MM.1S (cell line): ENCODE data around the gene CHMP4A.

ENCODE experiments used
- DNase-seq: peaks from one replicate; pipeline ENCODE4 v3.0.0-alpha.2; 2015
- H2AFZ ChIP-seq: fragments of 300-600 bp; sonication (generic); 2 replicates; pipeline ENCODE4 v1.6.0; 2016; ENCODE audit warnings: antibody characterized with exemption, low read length
- H3F3A ChIP-seq: fragments of 300-600 bp; sonication (generic); 2 replicates; pipeline ENCODE4 v1.6.1; 2016; ENCODE audit warnings: mild to moderate bottlenecking, antibody characterized with exemption, low read length, moderate library complexity, mixed read lengths; ENCODE audit not compliant: insufficient read depth
- H3K27ac ChIP-seq: fragments of 300-600 bp; sonication (generic); 2 replicates; pipeline ENCODE4 v1.5.1; 2016; ENCODE audit warnings: mild to moderate bottlenecking, low read length
- H3K27me3 ChIP-seq: fragments of 300-600 bp; sonication (generic); replicated peaks from 2 replicates; pipeline ENCODE4 v1.6.0; 2016; ENCODE audit warnings: low read length; ENCODE audit not compliant: insufficient read depth
- H3K36me3 ChIP-seq: fragments of 300-600 bp; sonication (generic); replicated peaks from 2 replicates; pipeline ENCODE4 v1.6.1; 2016; ENCODE audit warnings: mild to moderate bottlenecking, low read length, mixed read lengths; ENCODE audit not compliant: insufficient read depth
- H3K4me1 ChIP-seq: fragments of 300-600 bp; sonication (generic); 2 replicates; pipeline ENCODE4 v1.6.1; 2016; ENCODE audit warnings: low read length, mixed read lengths
- H3K4me2 ChIP-seq: fragments of 300-600 bp; sonication (generic); 2 replicates; pipeline ENCODE4 v1.6.0; 2016; ENCODE audit warnings: low read depth, low read length
- H3K4me3 ChIP-seq: fragments of 300-600 bp; sonication (generic); 2 replicates; pipeline ENCODE4 v1.5.1; 2016; ENCODE audit warnings: low read length, mixed read lengths
- H3K79me2 ChIP-seq: fragments of 300-600 bp; sonication (generic); 2 replicates; pipeline ENCODE4 v1.6.1; 2016; ENCODE audit warnings: mixed run types, low read length, mixed read lengths
- H3K9ac ChIP-seq: fragments of 300-600 bp; sonication (generic); 2 replicates; pipeline ENCODE4 v1.6.1; 2016; ENCODE audit warnings: low read length, mixed read lengths
- H3K9me2 ChIP-seq: fragments of 300-600 bp; sonication (generic); replicated peaks from 2 replicates; pipeline ENCODE4 v1.6.1; 2016; ENCODE audit warnings: mild to moderate bottlenecking, low read length, mixed read lengths; ENCODE audit not compliant: insufficient read depth
- H3K9me3 ChIP-seq: fragments of 300-600 bp; sonication (generic); replicated peaks from 2 replicates; pipeline ENCODE4 v1.6.1; 2016; ENCODE audit warnings: mild to moderate bottlenecking, low read length, mixed read lengths; ENCODE audit not compliant: insufficient read depth
- H4K20me1 ChIP-seq: fragments of 300-600 bp; sonication (generic); 2 replicates; pipeline ENCODE4 v1.6.1; 2016; ENCODE audit warnings: mild to moderate bottlenecking, low read length, moderate library complexity, mixed read lengths; ENCODE audit not compliant: insufficient read depth
- EZH2 ChIP-seq: fragments of 300-600 bp; sonication (generic); optimal IDR thresholded peaks from 2 replicates; pipeline ENCODE3; 2017; ENCODE audit warnings: low read depth, mild to moderate bottlenecking, antibody characterized with exemption, low read length, mixed read lengths
- EZH2phosphoT487 ChIP-seq: fragments of 300-600 bp; sonication (generic); IDR thresholded peaks from 2 replicates; pipeline ENCODE4 v1.6.1; 2018; ENCODE audit warnings: antibody characterized with exemption, low read length
- TF ChIP-seq, protein P1 (sequence below): fragments of 300-600 bp; sonication (generic); IDR thresholded peaks from 2 replicates; pipeline ENCODE4 v1.5.1; 2016; ENCODE audit warnings: antibody characterized with exemption, low read length, mixed read lengths

CHMP4A gene

DNA sequence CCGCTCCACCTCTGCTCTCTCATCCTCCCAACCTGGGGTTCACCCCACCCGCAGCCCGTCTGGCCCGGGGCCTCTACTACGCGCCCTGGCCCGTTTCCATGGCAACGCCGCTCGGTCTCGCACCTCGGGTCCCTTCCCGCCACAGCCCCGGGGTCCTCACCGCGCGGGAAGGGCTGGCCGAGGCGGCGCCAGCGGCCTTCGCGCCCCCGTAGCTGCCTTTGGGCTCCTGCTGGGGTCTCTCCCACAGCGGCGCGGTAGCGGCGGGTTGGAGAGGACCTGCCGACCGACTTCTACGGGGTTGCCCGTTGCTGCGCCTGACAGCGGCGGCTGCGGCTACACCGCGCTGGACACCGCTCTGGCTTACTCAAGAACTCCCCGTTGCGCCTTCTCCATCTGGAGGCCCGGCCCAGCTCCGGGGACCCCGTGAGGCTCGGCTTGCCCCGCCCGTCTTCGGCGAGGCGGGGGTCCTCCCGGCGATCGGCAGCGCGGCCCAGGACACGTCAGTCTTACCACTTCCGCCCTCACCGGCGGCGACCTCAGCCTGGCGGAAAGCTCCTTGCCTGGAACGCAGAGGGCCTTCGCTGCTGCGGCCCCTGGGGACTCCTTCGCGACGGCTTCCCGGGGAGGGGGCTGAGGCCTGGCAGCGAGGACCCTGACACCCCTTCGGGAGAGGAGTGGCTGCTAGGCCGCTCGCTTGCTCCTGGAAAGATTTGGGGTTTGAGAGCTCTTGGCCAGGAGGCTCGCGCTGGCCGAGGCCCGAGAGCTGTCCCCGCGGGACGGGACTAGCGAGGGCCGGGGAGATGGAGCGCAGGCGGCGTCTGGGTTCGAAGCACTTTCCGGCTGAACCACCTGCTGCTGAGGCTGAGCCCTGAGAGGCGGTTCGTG, 17.9 kb downstream of the CHMP4A start, which contains the start of gene TM9SF1:
TM9SF1 (minus strand) TSS at position 256 of the 885 bp plus-strand sequence. CDS start 422 bp downstream, outside the sequence.
- peak within 1 kb of the TSS; percentile 70 for H2AFZ ChIP-seq
- H3K79me2 ChIP-seq: peaks cover 23% of the 10 kb centered on the region
- peak; percentile 72 for DNase-seq

DNA sequence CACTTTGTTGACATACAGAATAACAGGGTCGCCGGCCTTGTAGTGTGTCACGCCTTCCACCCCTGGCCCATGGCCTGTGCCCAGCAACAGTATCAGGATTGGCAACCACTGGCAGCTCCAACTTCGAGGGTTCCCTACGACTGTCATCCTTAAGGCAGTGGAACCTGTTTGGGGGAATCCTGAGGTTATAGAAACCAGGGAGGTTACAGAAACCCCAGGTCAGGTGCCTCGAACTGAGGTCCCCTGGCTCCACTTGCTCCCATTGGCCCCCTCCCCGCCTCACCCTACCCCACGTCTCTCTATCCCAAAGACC, 18.5 kb downstream of the CHMP4A start:
- peaks cover 5% of the 10 kb centered on the region; the same call in 1 of the 2 replicates for H3K4me1 ChIP-seq
- peak overlapping the region; percentile 80 for H3K4me3 ChIP-seq
- H3K27me3 ChIP-seq: no peaks in the 10 kb centered on the region
- H3F3A ChIP-seq: peaks cover 7% of the 10 kb centered on the region; the same call in 1 of the 2 replicates
- peak overlapping the region; percentile 88; the same call in 1 of the 2 replicates for H3K27ac ChIP-seq
- TF ChIP-seq EZH2phosphoT487: no peak
- TF ChIP-seq, protein P1, sequence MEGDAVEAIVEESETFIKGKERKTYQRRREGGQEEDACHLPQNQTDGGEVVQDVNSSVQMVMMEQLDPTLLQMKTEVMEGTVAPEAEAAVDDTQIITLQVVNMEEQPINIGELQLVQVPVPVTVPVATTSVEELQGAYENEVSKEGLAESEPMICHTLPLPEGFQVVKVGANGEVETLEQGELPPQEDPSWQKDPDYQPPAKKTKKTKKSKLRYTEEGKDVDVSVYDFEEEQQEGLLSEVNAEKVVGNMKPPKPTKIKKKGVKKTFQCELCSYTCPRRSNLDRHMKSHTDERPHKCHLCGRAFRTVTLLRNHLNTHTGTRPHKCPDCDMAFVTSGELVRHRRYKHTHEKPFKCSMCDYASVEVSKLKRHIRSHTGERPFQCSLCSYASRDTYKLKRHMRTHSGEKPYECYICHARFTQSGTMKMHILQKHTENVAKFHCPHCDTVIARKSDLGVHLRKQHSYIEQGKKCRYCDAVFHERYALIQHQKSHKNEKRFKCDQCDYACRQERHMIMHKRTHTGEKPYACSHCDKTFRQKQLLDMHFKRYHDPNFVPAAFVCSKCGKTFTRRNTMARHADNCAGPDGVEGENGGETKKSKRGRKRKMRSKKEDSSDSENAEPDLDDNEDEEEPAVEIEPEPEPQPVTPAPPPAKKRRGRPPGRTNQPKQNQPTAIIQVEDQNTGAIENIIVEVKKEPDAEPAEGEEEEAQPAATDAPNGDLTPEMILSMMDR: no peak
- TF ChIP-seq EZH2: no peak
- H3K9me3 ChIP-seq: no peaks in the 10 kb centered on the region
- no peaks in the 10 kb centered on the region for H3K36me3 ChIP-seq
- peaks cover 23% of the 10 kb centered on the region for H3K79me2 ChIP-seq
- no peak for DNase-seq
- H3K9me2 ChIP-seq: no peaks in the 10 kb centered on the region
- no peaks in the 10 kb centered on the region for H4K20me1 ChIP-seq
- peak overlapping the region; percentile 99 for H3K9ac ChIP-seq
- H3K4me2 ChIP-seq: peak overlapping the region; percentile 71; the same call in 1 of the 2 replicates
- H2AFZ ChIP-seq: peak overlapping the region; percentile 70

More for the DNA sequence above, 17.9 kb downstream of the CHMP4A start, which contains the start of gene TM9SF1:
- no peaks in the 10 kb centered on the region for H3K27me3 ChIP-seq
- no peak for TF ChIP-seq EZH2
- no peak for TF ChIP-seq EZH2phosphoT487
- TF ChIP-seq, protein P1: no peak
- peak within 1 kb of the TSS; percentile 88 for H3K27ac ChIP-seq
- H4K20me1 ChIP-seq: no peaks in the 10 kb centered on the region
- peaks cover 7% of the 10 kb centered on the region; the same call in 1 of the 2 replicates for H3F3A ChIP-seq
- peak within 1 kb of the TSS; percentile 80 for H3K4me3 ChIP-seq
- H3K9me3 ChIP-seq: no peaks in the 10 kb centered on the region
- no peaks in the 10 kb centered on the region for H3K9me2 ChIP-seq
- peak within 1 kb of the TSS; percentile 99 for H3K9ac ChIP-seq
- peaks cover 5% of the 10 kb centered on the region; the same call in 1 of the 2 replicates for H3K4me1 ChIP-seq
- H3K36me3 ChIP-seq: no peaks in the 10 kb centered on the region
- H3K4me2 ChIP-seq: peak within 1 kb of the TSS; percentile 71

DNA sequence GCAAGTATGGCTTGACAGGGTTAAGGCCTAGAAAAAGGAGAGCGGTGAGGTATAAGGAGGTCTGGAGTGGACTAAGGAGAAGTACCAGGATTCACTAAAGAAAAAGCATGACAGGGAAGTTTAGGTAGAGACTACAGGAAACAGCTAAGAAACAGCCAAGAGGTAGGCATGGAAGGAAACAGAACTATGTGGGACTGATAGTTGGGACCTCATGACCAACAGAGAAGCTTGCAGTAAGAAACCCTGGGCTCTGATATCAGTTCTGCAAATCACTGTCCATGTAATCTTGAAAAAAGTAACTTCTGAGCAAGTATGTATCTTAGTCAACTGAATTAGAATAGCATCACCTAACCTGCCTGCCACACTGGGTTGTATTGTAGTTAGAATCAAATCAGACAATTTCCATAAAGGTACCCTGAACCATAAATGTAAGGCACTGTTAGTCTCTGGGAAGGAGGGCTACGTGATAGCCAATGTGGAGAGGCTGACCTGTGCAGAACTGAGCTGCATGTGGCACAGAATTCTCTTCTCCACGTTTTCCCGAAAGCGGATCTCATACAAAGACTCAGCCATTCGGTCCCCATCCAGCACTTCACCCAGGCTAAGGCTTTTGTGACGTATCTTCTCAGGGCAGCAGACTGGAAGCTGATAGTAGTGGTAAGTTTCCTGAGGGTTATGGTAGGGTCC, 19.0 kb downstream of the CHMP4A start:
- no peaks in the 10 kb centered on the region for H3K9me3 ChIP-seq
- peaks cover 5% of the 10 kb centered on the region; the same call in 1 of the 2 replicates for H3K4me1 ChIP-seq
- no peaks in the 10 kb centered on the region for H3K27me3 ChIP-seq
- H3F3A ChIP-seq: peaks cover 9% of the 10 kb centered on the region
- H3K4me2 ChIP-seq: peak overlapping the region; percentile 71; the same call in 1 of the 2 replicates
- H3K9me2 ChIP-seq: no peaks in the 10 kb centered on the region
- peak overlapping the region; percentile 99; the same call in 1 of the 2 replicates for H3K9ac ChIP-seq
- no peak for DNase-seq
- H4K20me1 ChIP-seq: no peaks in the 10 kb centered on the region
- H3K79me2 ChIP-seq: peaks cover 23% of the 10 kb centered on the region
- peak overlapping the region; percentile 80 for H3K4me3 ChIP-seq
- TF ChIP-seq EZH2 (no peak), EZH2phosphoT487 (no peak)
- TF ChIP-seq, protein P1: no peak
- H3K27ac ChIP-seq: no peak overlapping the region
- 0 out of 2 replicates have a peak overlapping the region, but pooled peaks have one; percentile 70 for H2AFZ ChIP-seq
- no peaks in the 10 kb centered on the region for H3K36me3 ChIP-seq
